ENCODE measurements around the gene SLC22A23. TPM values are rescaled to one million over a fixed set of nuclear protein-coding genes. Genes with fewer than 3 reads are reported as not detected.

Gene SLC22A23
- total RNA-seq, 1 experiment from 2014 or later = 38.2 TPM

DNA sequence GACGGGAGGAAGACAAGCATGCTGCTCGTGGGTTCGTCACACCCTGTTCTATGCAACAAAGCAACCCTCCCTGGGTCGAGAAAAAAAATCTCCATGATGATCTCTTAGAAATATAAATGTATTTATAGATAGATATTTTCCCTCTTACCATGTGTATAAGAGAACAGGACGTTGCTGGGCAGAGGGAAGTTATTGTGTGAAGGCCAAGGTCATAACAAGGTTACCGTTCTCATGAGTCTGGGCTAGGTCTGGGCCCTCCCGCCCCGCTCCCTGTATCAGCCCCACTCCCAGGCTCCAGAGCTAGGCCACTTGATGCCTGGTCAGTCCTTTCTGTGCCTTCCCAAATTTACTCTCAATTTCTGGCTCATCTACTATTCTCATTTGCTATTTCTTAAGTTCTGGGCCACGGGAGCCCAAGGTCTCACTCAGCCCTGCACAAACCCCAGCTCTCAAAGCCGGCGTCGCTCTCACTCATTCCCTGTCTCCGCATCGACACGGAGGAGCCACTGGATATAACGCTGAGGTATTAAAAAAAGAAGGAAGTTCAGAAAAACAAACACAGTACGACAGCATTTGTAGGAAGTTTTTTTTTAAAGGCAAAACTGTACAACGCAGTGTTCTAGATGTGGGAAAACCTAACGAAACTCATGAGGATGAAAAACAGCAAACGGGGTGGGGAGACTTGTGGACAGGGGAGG is 101.3 kb downstream of the SLC22A23 start (continued):
- TF ChIP-seq GRHL2 (CRISPR knock-in tag; IDR thresholded peaks at IDR 0.05; ENCODE audit: insufficient replicate concordance, severe bottlenecking) = no peak
- no peak for TF ChIP-seq ZNF396 (CRISPR knock-in tag; IDR thresholded peaks at IDR 0.05; ENCODE audit: borderline replicate concordance)
- TF ChIP-seq, protein P1, sequence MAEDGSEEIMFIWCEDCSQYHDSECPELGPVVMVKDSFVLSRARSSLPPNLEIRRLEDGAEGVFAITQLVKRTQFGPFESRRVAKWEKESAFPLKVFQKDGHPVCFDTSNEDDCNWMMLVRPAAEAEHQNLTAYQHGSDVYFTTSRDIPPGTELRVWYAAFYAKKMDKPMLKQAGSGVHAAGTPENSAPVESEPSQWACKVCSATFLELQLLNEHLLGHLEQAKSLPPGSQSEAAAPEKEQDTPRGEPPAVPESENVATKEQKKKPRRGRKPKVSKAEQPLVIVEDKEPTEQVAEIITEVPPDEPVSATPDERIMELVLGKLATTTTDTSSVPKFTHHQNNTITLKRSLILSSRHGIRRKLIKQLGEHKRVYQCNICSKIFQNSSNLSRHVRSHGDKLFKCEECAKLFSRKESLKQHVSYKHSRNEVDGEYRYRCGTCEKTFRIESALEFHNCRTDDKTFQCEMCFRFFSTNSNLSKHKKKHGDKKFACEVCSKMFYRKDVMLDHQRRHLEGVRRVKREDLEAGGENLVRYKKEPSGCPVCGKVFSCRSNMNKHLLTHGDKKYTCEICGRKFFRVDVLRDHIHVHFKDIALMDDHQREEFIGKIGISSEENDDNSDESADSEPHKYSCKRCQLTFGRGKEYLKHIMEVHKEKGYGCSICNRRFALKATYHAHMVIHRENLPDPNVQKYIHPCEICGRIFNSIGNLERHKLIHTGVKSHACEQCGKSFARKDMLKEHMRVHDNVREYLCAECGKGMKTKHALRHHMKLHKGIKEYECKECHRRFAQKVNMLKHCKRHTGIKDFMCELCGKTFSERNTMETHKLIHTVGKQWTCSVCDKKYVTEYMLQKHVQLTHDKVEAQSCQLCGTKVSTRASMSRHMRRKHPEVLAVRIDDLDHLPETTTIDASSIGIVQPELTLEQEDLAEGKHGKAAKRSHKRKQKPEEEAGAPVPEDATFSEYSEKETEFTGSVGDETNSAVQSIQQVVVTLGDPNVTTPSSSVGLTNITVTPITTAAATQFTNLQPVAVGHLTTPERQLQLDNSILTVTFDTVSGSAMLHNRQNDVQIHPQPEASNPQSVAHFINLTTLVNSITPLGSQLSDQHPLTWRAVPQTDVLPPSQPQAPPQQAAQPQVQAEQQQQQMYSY (CRISPR knock-in tag; IDR thresholded peaks at IDR 0.05) = no peak
- no peak for TF ChIP-seq MYBL2 (CRISPR knock-in tag; IDR thresholded peaks at IDR 0.05)

DNA sequence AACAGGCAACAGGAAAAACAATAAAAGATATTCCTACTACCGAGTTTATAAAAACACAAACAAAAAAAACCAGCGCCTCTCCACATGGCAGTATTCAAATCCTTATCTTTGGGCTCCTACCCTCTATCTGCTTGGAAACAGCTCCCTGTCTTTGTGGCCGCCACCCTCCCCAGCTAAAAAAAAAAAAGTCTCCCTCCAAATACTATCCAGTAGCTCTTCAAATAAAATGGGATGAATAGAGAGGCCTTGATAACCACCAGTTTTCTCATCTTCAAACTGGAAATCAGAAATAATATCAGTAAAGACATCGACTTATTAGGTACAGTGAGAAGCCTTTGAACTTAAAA is 101.9 kb downstream of the SLC22A23 start:
- ChIA-PET POLR2A (interaction anchor here (0.6 kb wide), 1 partner anchor 534 kb away, joined by 3 read pairs; no protein-coding TSS in a partner anchor), CTCF (interaction anchor here (1.0 to 2.3 kb wide), 2 partner anchors 25 to 73 kb away, joined by 3 to 8 read pairs; no protein-coding TSS in a partner anchor)
- Mint-ChIP-seq H3K27me3 (ENCODE audit: low read depth) (no peaks in the 10 kb centered on the region), H3K9me3 (no peaks in the 10 kb centered on the region), H3K4me3 (no peak overlapping the region), H3K27ac (peak overlapping the region; percentile 51; the same call in 1 of the 2 replicates), H3K36me3 (no peaks in the 10 kb centered on the region; the same call in 1 of the 2 replicates), H3K4me1 (peaks cover 89% of the 10 kb centered on the region)
- ATAC-seq = no peak
- no peak for TF ChIP-seq GABPB1 (CRISPR knock-in tag; IDR thresholded peaks at IDR 0.05)
- TF ChIP-seq TCF7 (CRISPR knock-in tag; IDR thresholded peaks at IDR 0.05; ENCODE audit: low read depth) = no peak
- TF ChIP-seq, protein P2, sequence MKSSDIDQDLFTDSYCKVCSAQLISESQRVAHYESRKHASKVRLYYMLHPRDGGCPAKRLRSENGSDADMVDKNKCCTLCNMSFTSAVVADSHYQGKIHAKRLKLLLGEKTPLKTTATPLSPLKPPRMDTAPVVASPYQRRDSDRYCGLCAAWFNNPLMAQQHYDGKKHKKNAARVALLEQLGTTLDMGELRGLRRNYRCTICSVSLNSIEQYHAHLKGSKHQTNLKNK (CRISPR knock-in tag; IDR thresholded peaks at IDR 0.05) = no peak
- DNase-seq (ENCODE audit: low spot score) = no peak

DNA sequence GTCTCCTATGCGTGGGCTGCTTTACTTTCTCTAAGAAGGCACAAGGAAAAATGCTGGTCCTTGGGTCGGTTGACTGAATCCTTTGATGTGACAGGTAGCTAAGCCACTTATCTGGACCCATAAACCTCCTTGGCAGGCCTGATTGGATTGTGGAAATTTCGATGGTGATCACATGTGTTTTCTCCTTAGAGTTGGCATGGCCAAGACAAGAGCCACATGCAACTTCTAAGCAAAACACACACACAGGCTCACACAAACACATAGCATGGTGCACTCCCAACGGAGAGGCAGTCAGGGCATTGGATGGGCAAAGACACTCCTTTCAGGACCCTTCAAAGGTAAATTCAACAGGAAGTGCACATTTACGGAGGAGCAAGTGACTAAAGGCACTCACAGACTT is 102.9 kb downstream of the SLC22A23 start:
- Mint-ChIP-seq H3K27ac (peak overlapping the region; percentile 79), H3K9me3 (no peaks in the 10 kb centered on the region), H3K4me1 (peaks cover 91% of the 10 kb centered on the region), H3K36me3 (no peaks in the 10 kb centered on the region; the same call in 1 of the 2 replicates), H3K27me3 (ENCODE audit: low read depth) (no peaks in the 10 kb centered on the region), H3K4me3 (no peak overlapping the region)
- ChIA-PET POLR2A (no interaction called here), CTCF (interaction anchor here (1.0 to 1.5 kb wide), 3 partner anchors 22 to 208 kb away, joined by 3 to 5 read pairs (median 3); no protein-coding TSS in a partner anchor)
- no peak for DNase-seq (ENCODE audit: low spot score)
- TF ChIP-seq, protein P3, sequence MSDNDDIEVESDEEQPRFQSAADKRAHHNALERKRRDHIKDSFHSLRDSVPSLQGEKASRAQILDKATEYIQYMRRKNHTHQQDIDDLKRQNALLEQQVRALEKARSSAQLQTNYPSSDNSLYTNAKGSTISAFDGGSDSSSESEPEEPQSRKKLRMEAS (CRISPR knock-in tag; IDR thresholded peaks at IDR 0.05) = no peak
- no peak for TF ChIP-seq TEAD4 (CRISPR knock-in tag; IDR thresholded peaks at IDR 0.05)
- no peak for TF ChIP-seq HMGA2 (CRISPR knock-in tag; IDR thresholded peaks at IDR 0.05)
- no peak for TF ChIP-seq JAZF1 (CRISPR knock-in tag; IDR thresholded peaks at IDR 0.05)
- TF ChIP-seq ZNF396 (CRISPR knock-in tag; IDR thresholded peaks at IDR 0.05; ENCODE audit: borderline replicate concordance) = no peak
- TF ChIP-seq, protein P4, sequence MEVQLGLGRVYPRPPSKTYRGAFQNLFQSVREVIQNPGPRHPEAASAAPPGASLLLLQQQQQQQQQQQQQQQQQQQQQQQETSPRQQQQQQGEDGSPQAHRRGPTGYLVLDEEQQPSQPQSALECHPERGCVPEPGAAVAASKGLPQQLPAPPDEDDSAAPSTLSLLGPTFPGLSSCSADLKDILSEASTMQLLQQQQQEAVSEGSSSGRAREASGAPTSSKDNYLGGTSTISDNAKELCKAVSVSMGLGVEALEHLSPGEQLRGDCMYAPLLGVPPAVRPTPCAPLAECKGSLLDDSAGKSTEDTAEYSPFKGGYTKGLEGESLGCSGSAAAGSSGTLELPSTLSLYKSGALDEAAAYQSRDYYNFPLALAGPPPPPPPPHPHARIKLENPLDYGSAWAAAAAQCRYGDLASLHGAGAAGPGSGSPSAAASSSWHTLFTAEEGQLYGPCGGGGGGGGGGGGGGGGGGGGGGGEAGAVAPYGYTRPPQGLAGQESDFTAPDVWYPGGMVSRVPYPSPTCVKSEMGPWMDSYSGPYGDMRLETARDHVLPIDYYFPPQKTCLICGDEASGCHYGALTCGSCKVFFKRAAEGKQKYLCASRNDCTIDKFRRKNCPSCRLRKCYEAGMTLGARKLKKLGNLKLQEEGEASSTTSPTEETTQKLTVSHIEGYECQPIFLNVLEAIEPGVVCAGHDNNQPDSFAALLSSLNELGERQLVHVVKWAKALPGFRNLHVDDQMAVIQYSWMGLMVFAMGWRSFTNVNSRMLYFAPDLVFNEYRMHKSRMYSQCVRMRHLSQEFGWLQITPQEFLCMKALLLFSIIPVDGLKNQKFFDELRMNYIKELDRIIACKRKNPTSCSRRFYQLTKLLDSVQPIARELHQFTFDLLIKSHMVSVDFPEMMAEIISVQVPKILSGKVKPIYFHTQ (CRISPR knock-in tag; IDR thresholded peaks at IDR 0.05) = no peak
- TF ChIP-seq TCF7 (CRISPR knock-in tag; IDR thresholded peaks at IDR 0.05; ENCODE audit: low read depth) = no peak
- TF ChIP-seq ZNF219 (CRISPR knock-in tag; IDR thresholded peaks at IDR 0.05; ENCODE audit: borderline replicate concordance) = no peak
- TF ChIP-seq, protein P5, sequence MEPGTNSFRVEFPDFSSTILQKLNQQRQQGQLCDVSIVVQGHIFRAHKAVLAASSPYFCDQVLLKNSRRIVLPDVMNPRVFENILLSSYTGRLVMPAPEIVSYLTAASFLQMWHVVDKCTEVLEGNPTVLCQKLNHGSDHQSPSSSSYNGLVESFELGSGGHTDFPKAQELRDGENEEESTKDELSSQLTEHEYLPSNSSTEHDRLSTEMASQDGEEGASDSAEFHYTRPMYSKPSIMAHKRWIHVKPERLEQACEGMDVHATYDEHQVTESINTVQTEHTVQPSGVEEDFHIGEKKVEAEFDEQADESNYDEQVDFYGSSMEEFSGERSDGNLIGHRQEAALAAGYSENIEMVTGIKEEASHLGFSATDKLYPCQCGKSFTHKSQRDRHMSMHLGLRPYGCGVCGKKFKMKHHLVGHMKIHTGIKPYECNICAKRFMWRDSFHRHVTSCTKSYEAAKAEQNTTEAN (CRISPR knock-in tag; IDR thresholded peaks at IDR 0.05) = no peak
- no peak for TF ChIP-seq ZNF232 (CRISPR knock-in tag; IDR thresholded peaks at IDR 0.05)
- TF ChIP-seq, protein P6, sequence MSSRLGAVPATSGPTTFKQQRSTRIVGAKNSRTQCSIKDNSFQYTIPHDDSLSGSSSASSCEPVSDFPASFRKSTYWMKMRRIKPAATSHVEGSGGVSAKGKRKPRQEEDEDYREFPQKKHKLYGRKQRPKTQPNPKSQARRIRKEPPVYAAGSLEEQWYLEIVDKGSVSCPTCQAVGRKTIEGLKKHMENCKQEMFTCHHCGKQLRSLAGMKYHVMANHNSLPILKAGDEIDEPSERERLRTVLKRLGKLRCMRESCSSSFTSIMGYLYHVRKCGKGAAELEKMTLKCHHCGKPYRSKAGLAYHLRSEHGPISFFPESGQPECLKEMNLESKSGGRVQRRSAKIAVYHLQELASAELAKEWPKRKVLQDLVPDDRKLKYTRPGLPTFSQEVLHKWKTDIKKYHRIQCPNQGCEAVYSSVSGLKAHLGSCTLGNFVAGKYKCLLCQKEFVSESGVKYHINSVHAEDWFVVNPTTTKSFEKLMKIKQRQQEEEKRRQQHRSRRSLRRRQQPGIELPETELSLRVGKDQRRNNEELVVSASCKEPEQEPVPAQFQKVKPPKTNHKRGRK (CRISPR knock-in tag; IDR thresholded peaks at IDR 0.05; ENCODE audit: borderline replicate concordance) = no peak
- no peak for ATAC-seq
